ENCODE measurements around the gene SNX8.

SNX8 gene

GRCh38 chr7:2219136-2219535 lies 95.1 kb downstream of the SNX8 start:
- DNase-seq = no peak

GRCh38 chr7:2218444-2218785 lies 95.8 kb downstream of the SNX8 start:
- no peak for DNase-seq

GRCh38 chr7:2217716-2218443 lies 96.4 kb downstream of the SNX8 start:
- DNase-seq = no peak

GRCh38 chr7:2217206-2217605 lies 97.0 kb downstream of the SNX8 start:
- no peak for DNase-seq

- DNase-seq = no peak
Measured at GRCh38 chr7:2215851-2216250, 98.4 kb downstream of the SNX8 start.

GRCh38 chr7:2214636-2215035 lies 99.6 kb downstream of the SNX8 start:
- DNase-seq = no peak

GRCh38 chr7:2213551-2214215 lies 100.6 kb downstream of the SNX8 start:
- no peak for DNase-seq

- no peak for DNase-seq
Measured at GRCh38 chr7:2212906-2213305, 101.3 kb downstream of the SNX8 start.

- no peak for DNase-seq
Measured at GRCh38 chr7:2211926-2212325, 102.3 kb downstream of the SNX8 start.

GRCh38 chr7:2211259-2211880 lies 102.9 kb downstream of the SNX8 start:
- no peak for DNase-seq

- no peak for DNase-seq
Measured at GRCh38 chr7:2210551-2211258, 103.5 kb downstream of the SNX8 start.

GRCh38 chr7:2209961-2210323 lies 104.3 kb downstream of the SNX8 start:
- DNase-seq = no peak

- DNase-seq = peak; percentile 44
Measured at GRCh38 chr7:2209146-2209960, 104.9 kb downstream of the SNX8 start.

- no peak for DNase-seq
Measured at GRCh38 chr7:2208712-2209111, 105.5 kb downstream of the SNX8 start.

- no peak for DNase-seq
Measured at GRCh38 chr7:2205036-2205780, 109.0 kb downstream of the SNX8 start.

- no peak for DNase-seq
Measured at GRCh38 chr7:2204446-2204845, 109.8 kb downstream of the SNX8 start.

GRCh38 chr7:2203766-2204300 lies 110.4 kb downstream of the SNX8 start:
- DNase-seq = no peak

- DNase-seq = no peak
Measured at GRCh38 chr7:2202901-2203765, 111.1 kb downstream of the SNX8 start.

GRCh38 chr7:2202361-2202761 lies 111.9 kb downstream of the SNX8 start:
- DNase-seq = no peak

Data from COR-L47 (cell line).